Endodermal cell (in vitro differentiated cells): ENCODE measurements around the gene FAM193A. TPM values are rescaled to one million over a fixed set of nuclear protein-coding genes. Genes with fewer than 3 reads are reported as not detected.

Experiments
- DNase-seq: peaks from one replicate; pipeline ENCODE4 v3.0.0-alpha.2; 2017
- H3K27ac ChIP-seq: 2 replicates; pipeline ENCODE4 v1.5.1; 2013; ENCODE audit warnings: mild to moderate bottlenecking, low read depth, low read length, moderate library complexity
- H3K27me3 ChIP-seq: 2 replicates; pipeline ENCODE4 v1.6.1; 2013; ENCODE audit warnings: mild to moderate bottlenecking, low read length, moderate library complexity; ENCODE audit not compliant: insufficient read depth, control insufficient read depth, poor library complexity, severe bottlenecking
- H3K36me3 ChIP-seq: 2 replicates; pipeline ENCODE4 v1.7.0; 2013; ENCODE audit warnings: mild to moderate bottlenecking, low read length, moderate library complexity; ENCODE audit not compliant: control insufficient read depth, insufficient read depth
- H3K4me1 ChIP-seq: one replicate; pipeline ENCODE4 v1.7.0; 2013; ENCODE audit warnings: low read length; ENCODE audit not compliant: control insufficient read depth, insufficient read depth
- H3K4me3 ChIP-seq: 2 replicates; pipeline ENCODE4 v1.5.1; 2013; ENCODE audit warnings: mild to moderate bottlenecking, low read length, moderate library complexity
- H3K9ac ChIP-seq: 2 replicates; pipeline ENCODE4 v1.6.1; 2013; ENCODE audit warnings: mild to moderate bottlenecking, low read length, moderate library complexity; ENCODE audit not compliant: poor library complexity, severe bottlenecking; ENCODE audit errors: extremely low read depth
- H3K9me3 ChIP-seq: 2 replicates; pipeline ENCODE4 v1.6.1; 2013; ENCODE audit warnings: mild to moderate bottlenecking, low read length, moderate library complexity; ENCODE audit not compliant: control insufficient read depth
- H3K27ac Mint-ChIP-seq: 2 replicates; pipeline ENCODE4 v1.8.0; 2020; ENCODE audit warnings: mixed read lengths
- H3K27me3 Mint-ChIP-seq: 2 replicates; pipeline ENCODE4 v1.8.0; 2021; ENCODE audit warnings: mild to moderate bottlenecking, mixed read lengths; ENCODE audit not compliant: insufficient read depth
- H3K36me3 Mint-ChIP-seq: 2 replicates; pipeline ENCODE4 v1.8.0; 2020; ENCODE audit warnings: low read depth, mixed read lengths
- H3K4me1 Mint-ChIP-seq: 2 replicates; pipeline ENCODE4 v1.8.0; 2020; ENCODE audit warnings: mixed read lengths
- H3K4me3 Mint-ChIP-seq: 2 replicates; pipeline ENCODE4 v1.8.0; 2020; ENCODE audit warnings: mild to moderate bottlenecking, moderate library complexity, mixed read lengths
- H3K9me3 Mint-ChIP-seq: 2 replicates; pipeline ENCODE4 v1.8.0; 2020; ENCODE audit warnings: mild to moderate bottlenecking, mixed read lengths
- CTCF ChIP-seq: fragments of 200-600 bp; sonication (generic); conservative IDR thresholded peaks from 2 replicates; pipeline ENCODE4 v1.5.0; 2021; ENCODE audit warnings: antibody characterized with exemption, mild to moderate bottlenecking
- WGBS, 2 experiments: methylation state at CpG; one replicate each; pipeline versions ENCODE4 v1.1.5 to v1.1.7; 2013; ENCODE audit warnings: missing lambda C conversion rate in 2 of 2, mixed read lengths in 1 of 2; ENCODE audit not compliant: insufficient coverage in 1 of 2, insufficient read length in 1 of 2; 5-methylcytosine and 5-hydroxymethylcytosine counted together
- total RNA-seq, 2 donors: library from RNA; stranded (reverse); fragmentation: NEBNext Ultra II Directional in 1 of 2; extraction: Animal tissue kit (Norgen Biotek cat#: 25700) in 1 of 2; gene quantifications; 2 replicates in 1 of 2; 3 replicates in 1 of 2; pipeline ENCODE4 v1.2.1, GENCODE V29; 2021

Gene FAM193A
- total RNA-seq, 2 donors from 2014 or later, result 32.1 to 39.0 TPM

GRCh38 chr4:2637956-2638552 lies 101.6 kb downstream of the FAM193A start:
- no peaks in the 10 kb centered on the region for H3K4me1 Mint-ChIP-seq
- peaks cover 64% of the 10 kb centered on the region for H3K36me3 ChIP-seq
- H3K4me1 ChIP-seq, result no peaks in the 10 kb centered on the region
- no peaks in the 10 kb centered on the region for H3K27me3 ChIP-seq
- no peak overlapping the region for H3K27ac ChIP-seq
- DNase-seq, result no peak
- H3K9ac ChIP-seq, result no peak overlapping the region
- H3K27ac Mint-ChIP-seq, result no peak overlapping the region
- H3K9me3 ChIP-seq, result no peaks in the 10 kb centered on the region
- WGBS, 2 experiments, result 95 to 97% methylated on average over 7 to 9 of the region's 9 CpGs
- H3K4me3 ChIP-seq, result no peak overlapping the region
- H3K9me3 Mint-ChIP-seq, result no peaks in the 10 kb centered on the region
- peaks cover 73% of the 10 kb centered on the region for H3K36me3 Mint-ChIP-seq
- no peaks in the 10 kb centered on the region for H3K27me3 Mint-ChIP-seq
- TF ChIP-seq CTCF, result no peak
- H3K4me3 Mint-ChIP-seq, result no peak overlapping the region

- no peak overlapping the region for H3K27ac Mint-ChIP-seq
- no peaks in the 10 kb centered on the region for H3K27me3 Mint-ChIP-seq
- Histone ChIP-seq H3K27me3 (no peaks in the 10 kb centered on the region), H3K9me3 (no peaks in the 10 kb centered on the region), H3K36me3 (peaks cover 63% of the 10 kb centered on the region), H3K27ac (no peak overlapping the region), H3K9ac (no peak overlapping the region), H3K4me1 (no peaks in the 10 kb centered on the region), H3K4me3 (no peak overlapping the region)
- H3K9me3 Mint-ChIP-seq, result no peaks in the 10 kb centered on the region
- no peaks in the 10 kb centered on the region for H3K4me1 Mint-ChIP-seq
- no peak for TF ChIP-seq CTCF
- H3K4me3 Mint-ChIP-seq, result no peak overlapping the region
- H3K36me3 Mint-ChIP-seq, result peaks cover 75% of the 10 kb centered on the region
- 94 to 96% methylated on average over 6 to 7 of the region's 7 CpGs for WGBS, 2 experiments
- DNase-seq, result no peak
These were observed 102.3 kb downstream of the FAM193A start for GRCh38 chr4:2638730-2639129.

GRCh38 chr4:2642968-2643367 lies 106.5 kb downstream of the FAM193A start:
- Histone ChIP-seq H3K4me3 (no peak overlapping the region), H3K9ac (no peak overlapping the region), H3K27ac (no peak overlapping the region), H3K27me3 (no peaks in the 10 kb centered on the region), H3K9me3 (no peaks in the 10 kb centered on the region), H3K36me3 (peaks cover 56% of the 10 kb centered on the region), H3K4me1 (no peaks in the 10 kb centered on the region)
- H3K36me3 Mint-ChIP-seq, result peaks cover 62% of the 10 kb centered on the region
- WGBS, 2 experiments, result 89 to 95% methylated on average over 6 to 7 of the region's 7 CpGs
- no peak overlapping the region for H3K4me3 Mint-ChIP-seq
- no peaks in the 10 kb centered on the region for H3K9me3 Mint-ChIP-seq
- no peak for TF ChIP-seq CTCF
- H3K4me1 Mint-ChIP-seq, result no peaks in the 10 kb centered on the region
- H3K27me3 Mint-ChIP-seq, result no peaks in the 10 kb centered on the region
- no peak for DNase-seq
- H3K27ac Mint-ChIP-seq, result no peak overlapping the region
